HuH-7 (cell line): ENCODE data around the gene KRTAP15-1.

Experiments used
- DNase-seq: peaks from one replicate; pipeline ENCODE4 v3.0.0; 2011; ENCODE audit warnings: low spot score

Gene KRTAP15-1, protein sequence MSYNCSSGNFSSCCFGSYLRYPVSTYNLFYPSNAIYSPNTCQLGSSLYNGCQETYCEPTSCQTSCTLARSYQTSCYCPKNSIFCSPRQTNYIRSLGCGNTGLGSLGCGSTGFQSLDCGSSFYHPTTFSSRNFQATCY

DNA sequence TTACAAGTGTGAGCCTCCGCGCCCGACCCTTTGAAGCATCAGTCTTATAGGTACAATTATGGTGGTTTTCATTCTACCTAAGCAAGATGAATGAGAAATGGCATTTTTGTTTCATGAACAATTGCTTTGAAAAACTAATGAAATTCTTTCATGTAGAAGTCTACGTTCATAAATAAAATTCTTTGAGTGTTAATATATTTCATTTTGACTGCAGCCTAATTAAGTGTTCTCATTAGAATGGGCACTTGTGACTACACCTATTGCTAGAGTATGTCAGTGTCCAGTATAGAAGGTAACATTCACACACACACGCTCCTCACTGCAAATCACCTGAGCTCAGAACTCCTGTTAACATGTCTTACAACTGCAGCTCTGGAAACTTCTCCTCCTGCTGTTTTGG, at the start of gene KRTAP15-1:
Gene KRTAP15-1 (plus strand): TSS at position 301 of the 400 bp plus-strand sequence. CDS start 53 bp downstream, at position 354.
- DNase-seq: no peak

DNA sequence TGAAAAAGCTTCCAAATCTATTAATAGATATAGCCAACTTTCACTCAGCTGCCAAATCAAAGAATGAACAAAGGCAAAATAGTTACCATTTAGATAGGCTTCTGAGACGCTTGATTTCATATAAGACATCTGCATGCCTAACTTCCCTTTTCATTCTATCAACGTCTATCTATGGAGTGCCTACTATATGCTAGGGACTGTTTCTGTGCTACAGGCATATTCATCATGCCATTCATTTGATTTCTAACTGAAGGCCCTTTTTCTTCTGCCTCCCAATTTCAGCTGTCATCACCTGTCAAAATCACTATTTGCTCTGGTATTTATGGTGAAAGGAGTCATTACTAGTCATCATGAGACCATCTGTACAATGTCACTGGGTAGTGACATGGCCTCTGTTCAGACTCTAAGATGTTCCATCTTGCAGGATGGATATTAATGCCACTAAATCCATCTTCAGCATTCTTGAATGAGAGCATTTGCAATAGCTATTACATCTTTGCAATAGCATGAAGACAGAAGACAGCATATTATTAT, 48.5 kb upstream of the KRTAP15-1 start:
- DNase-seq: no peak

DNA sequence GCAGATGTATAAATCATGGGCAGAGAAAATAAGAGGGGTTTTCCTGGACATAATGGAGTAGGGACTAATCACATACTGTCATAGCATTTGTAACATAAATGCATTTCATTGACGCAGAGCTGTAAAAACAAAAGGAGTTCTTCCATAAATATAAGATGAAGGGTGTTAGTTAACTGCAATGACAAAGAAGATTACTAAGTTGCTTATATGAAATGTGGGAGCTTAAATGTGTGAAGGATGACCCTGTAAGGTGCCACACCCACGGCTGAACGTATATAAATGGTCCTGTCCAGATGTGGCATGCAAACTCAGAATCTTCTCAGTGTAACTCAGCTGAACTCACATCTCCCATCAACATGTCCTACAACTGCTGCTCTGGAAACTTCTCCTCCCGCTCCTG, 44.3 kb upstream of the KRTAP15-1 start, which contains the start of gene KRTAP13-1:
Gene KRTAP13-1 (plus strand): TSS at position 301 of the 400 bp plus-strand sequence. CDS start 56 bp downstream, at position 357.
- DNase-seq: no peak

DNA sequence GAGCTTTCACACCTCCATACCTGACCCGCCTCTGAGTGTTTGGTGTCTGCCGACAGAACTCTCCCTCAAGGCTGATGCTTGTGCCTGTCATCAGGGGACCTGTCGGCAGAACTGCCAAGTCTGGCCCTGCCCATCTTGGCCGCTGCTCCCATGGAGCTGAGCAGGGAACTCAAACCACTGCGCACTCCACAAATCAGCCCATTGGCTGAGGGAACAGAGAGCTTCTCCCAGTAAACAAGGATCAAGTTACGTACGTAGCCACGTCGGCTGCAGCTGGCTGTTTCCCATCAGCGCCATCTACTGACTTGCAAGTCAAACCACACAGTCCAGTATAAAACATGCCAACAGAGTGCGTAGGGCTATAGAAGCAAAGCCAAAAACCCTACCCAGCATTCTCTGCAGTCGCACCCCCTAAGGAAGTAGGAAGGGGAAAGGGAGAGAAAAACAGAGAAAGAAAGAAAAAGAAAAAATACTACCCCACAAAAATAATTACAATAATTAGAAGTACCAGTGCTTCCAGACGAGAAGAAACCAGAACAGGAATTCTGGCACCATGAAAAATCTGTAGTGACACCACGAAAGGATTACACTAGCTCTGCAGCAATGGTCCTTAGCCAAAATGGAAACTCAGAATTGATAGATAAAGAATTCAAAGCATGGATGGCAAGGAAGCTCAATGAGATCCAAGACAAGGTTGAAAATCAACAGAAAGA, 31.1 kb upstream of the KRTAP15-1 start:
- DNase-seq: peak; percentile 54

DNA sequence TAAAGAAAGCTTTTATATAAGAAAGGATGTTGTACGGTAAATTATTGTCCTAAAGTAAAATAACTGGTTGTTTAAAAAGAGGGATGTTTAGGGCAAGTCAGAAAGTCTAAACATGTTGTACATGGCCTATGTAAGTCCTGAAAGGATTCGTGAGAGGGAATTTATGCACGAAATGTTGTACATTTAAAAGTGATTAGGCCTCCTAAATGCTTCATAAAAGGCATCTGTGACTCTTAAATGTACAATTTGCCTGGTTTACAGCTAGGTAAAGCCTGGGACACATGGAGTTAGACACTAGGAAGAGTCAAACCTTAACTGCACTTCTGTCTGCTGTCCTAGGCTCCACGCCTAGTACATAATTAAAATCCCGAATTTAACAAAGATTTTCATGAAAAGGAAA, 24.1 kb upstream of the KRTAP15-1 start:
- no peak for DNase-seq

DNA sequence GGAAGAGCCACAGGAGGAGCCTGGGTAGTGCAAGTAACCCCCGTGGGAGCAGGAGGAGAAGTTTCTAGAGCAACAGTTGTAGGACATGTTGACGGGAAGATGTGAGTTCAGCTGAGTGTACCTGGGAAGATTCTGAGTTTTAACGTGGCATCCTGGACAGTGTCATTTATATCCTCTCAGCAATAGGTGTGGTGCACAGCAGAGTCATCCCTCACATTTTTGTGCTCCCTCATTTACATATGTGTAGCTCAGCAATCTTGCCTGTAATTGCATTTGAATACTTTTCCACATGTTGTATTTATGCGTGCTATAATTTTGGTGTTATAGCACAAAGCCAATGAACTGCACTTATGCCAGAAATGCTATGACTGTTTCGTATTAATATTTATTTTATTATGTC, 14.2 kb upstream of the KRTAP15-1 start, which contains the start of gene KRTAP13-3:
Gene KRTAP13-3 (minus strand): TSS at position 101 of the 400 bp plus-strand sequence. CDS start 14 bp downstream, at position 87.
- no peak for DNase-seq

DNA sequence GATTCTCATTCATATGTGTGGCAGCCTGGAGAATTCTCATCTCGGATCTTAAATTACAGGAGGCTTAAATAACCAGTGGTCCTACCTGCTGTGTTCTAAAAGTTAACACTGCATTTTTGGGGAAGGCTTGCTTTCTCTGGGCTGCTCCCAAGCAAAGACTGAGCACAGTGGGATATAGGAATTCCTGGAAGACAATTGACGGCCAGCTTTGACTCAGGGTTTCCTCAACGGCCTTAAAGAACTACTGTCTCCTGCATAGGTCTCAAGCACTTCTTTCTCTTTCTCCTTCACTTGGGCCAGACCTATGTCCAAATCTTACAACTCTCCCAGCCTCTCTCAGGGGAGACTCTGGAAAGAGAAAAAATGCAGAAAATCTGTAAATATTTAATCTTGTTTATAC, 13.3 kb upstream of the KRTAP15-1 start:
- no peak for DNase-seq

DNA sequence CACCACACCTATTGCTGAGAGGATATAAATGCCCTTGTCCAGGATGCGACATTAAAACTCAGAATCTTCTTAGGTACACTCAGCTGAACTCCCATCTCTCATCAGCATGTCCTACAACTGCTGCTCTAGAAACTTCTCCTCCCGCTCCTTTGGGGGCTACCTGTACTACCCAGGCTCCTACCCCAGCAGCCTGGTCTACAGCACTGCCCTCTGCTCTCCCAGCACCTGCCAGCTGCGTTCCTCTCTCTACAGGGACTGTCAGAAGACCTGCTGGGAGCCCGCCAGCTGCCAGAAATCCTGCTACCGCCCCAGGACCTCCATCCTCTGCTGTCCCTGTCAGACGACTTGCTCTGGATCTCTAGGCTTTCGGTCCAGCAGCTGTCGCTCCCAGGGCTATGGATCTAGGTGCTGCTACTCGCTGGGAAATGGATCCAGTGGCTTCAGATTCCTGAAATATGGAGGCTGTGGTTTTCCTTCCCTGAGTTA, 9.9 kb upstream of the KRTAP15-1 start, which contains the start of gene KRTAP13-4:
Gene KRTAP13-4 (plus strand): TSS at position 51 of the 486 bp plus-strand sequence. CDS start 56 bp downstream, at position 107.
- DNase-seq: no peak

DNA sequence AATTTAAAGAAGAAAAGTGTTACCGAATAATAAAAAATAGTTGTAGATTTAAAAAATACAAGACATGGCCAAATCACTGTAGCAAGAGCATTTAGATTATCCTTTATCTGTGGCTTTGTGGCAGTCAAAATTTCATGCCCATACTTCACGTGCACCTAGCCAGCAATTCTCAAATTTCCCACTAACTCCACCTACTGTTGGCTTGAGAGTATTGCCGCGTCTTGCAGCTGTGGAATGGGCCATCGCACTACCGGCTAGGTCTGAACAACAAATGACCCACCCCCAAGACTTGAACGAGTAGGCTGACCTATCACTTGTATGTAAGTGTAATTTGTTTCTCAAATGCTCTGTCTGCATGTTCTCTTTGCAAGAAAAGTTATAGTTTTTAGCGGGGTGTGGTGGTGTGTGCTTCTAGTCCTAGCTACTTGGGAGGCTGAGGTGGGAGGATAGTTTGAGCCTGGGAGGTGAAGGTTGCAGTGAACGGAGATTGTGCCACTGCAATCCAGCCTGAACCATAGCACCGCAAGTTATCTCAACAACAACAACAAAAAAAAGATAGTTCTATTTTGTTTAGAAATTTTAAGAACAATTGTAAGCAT, 5.9 kb upstream of the KRTAP15-1 start:
- peak; percentile 27 for DNase-seq

DNA sequence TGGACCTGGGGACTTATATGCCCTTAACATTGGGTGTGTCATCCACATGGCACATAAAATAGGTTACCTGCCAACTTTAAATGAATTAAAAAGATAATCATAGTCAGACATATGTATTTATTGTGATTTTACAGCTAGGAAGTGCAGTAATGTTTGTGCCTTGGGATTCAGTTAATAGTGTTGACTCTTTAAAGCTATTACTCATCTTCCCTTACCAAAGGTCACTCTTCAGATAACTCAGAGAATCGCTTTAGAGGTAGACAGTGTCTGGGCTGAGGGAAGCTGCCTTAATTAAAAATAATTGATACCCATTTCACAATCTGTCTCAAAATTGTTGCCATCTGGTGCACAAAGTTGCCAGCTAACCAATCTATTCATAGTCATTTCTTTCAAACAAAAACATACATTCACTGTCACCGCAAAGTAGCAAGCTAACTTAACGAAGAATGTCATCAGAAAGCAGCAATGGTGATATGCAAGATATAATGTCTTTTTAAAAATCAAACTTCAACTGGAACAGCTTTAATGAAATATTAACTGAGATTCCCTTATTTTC, 3.0 kb upstream of the KRTAP15-1 start:
- no peak for DNase-seq

DNA sequence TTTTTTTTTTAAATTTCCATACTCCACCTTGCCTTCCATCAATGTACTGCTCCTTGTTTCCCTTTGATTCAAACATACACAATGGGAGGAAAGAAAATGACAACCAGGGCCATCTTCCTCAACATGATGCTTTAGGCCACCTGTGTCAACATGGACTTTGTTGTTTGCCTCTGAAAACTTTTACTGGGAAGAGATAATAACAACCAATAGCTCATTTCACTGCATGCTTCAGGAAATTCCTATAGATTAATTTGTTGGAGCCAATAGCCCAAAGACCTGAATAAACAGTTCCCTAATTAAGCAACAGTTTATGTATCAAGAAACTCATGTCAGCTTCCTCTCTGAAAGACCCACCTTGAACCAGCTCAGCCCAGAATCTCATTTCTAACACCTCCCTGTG, 3.2 kb downstream of the KRTAP15-1 start:
- no peak for DNase-seq

DNA sequence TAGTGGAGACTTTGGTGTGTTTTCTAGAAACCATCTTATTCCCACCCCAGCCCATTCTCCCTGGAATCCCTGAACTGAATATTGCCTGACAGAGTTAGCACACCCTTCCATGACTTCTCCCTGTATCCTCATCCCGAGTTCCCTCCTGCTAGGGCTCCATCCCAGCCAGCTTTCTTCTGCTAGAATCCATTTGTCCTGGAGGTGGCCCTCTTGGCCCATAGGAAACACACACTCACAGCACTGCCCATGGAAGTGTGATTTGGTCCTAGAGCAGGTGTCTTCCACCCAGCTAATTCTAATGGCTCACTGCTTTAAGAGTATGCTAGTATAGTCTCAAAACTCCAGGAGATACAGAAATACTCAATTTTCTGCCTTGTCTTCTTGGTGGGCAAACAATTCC, 4.1 kb downstream of the KRTAP15-1 start:
- peak; percentile 8 for DNase-seq

DNA sequence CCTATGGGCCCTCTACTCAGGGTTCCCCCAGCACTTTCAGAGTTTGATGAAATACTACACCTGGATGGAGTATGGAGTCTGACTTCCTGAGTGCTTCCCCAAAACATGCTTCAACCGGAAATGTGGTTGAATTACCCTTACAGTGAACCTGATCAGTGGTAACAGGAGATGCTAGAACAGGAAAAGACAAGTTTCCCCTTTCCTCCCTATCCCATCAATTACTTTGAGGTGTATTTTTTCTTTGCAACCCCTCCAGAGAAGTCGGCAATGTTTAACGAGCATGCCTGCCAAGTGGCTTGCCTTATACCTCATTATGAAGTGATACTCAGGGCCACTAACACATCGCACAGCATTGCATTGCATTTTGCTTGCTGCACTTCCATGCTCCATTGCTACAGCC, 7.0 kb downstream of the KRTAP15-1 start:
- DNase-seq: no peak

DNA sequence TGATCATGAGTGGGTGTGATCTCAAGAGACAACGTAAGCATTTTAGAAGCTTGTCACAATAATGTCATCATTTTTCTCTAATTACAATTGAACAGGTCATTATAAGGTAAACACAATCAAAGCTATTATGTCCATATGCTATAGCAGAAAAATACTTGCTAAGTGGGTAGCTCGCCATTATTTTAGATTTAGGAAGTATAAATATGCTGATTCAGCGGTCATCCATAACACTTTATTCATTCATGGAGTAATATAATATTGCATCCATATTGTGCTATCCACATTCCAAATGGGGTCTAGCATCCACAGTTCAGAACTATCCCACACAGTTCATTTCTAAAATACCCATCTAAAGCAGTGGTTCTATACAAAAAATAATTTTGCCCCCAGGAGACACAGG, 8.4 kb downstream of the KRTAP15-1 start:
- DNase-seq: no peak

DNA sequence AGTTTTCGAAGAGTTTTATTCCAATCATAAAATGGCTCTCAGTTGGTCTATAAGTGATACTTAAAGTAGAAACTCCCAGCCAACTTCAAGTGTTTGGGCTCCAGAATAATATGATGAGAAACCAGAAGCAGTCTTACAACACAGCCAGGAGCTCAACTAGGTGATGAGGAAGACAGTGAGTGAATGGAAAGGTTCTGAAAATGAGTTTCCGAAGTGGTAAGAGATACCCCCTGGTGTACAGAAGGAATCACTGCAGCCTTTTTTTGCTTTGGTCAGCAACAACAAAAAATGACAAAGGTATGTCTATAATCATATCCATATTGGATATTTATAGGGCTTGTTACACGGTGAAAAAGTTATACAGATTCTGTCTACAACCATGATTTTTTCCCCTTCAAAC, 23.6 kb downstream of the KRTAP15-1 start:
- DNase-seq: no peak

DNA sequence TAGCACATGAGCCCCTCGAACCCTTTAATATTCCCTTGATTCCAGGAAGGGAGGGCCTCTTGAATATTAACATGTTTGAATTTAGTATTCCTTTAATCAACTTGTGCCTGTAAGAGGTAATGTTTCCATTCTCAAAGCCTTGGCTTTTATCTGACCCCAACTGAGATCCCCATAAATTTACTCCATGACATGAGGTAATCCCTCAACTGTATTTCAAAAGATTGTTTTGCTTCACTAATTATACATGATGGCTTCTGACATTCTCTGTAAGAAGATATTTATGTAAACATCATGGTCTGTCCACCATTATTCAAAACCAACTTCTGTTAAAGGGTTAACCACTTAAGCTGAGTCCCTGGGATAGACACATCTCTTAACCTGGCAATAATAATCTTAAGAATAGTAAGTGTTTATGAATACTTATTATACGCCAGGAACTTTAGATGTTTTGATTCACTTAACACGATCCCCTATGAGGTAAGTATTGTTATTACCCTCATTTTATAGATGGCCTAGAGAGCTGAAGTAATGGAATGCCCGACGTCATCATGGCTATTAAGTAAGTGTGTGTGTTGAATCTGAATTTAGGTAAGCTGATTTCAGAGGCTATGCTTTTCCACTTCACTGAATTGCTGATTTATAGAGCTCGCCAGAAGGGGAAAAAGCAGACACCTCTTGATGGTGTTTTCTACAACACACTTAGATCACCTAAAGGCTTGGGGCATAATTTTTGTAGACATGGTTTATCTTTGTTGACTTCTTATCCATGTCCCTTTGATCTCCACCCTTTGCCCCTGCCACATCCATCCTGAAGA, 29.0 kb downstream of the KRTAP15-1 start:
- no peak for DNase-seq

DNA sequence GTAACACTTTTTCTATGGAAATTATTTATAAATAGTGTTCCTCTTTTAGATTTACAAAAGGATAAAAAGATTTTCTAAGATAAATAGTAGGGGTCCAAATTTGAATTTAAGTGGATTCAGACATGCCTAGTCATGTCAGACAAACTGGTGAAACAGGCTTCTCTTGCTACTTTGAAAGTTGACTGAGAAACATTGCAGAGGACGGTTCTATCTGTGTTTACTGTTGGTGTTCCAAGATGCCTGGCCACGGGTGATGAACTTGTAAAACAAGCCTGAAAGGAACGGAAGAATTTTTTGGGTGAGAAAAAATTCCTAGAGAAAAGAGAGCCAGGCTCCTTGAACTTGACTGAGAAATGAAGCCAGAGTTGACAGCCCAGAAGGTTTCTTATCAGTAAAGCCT, 37.9 kb downstream of the KRTAP15-1 start:
- DNase-seq: no peak

DNA sequence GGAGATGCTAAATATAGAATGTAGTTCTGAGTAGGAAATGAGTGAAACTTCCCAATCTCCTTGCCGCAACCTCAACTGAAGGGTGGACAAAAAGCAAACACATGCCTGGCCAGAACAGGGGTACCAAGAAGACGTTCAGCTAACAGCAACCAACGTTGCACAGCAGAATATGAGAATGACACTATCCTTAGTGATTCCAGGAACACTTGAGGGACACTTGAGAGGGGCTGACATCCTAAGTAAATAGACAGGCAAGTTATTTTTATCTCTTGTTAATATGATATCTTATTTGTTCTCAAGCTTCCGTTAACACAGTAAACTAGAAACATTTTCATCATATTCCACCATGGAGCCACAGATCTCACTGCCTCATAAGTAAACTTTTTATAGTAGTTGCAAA, 39.2 kb downstream of the KRTAP15-1 start:
- DNase-seq: no peak

DNA sequence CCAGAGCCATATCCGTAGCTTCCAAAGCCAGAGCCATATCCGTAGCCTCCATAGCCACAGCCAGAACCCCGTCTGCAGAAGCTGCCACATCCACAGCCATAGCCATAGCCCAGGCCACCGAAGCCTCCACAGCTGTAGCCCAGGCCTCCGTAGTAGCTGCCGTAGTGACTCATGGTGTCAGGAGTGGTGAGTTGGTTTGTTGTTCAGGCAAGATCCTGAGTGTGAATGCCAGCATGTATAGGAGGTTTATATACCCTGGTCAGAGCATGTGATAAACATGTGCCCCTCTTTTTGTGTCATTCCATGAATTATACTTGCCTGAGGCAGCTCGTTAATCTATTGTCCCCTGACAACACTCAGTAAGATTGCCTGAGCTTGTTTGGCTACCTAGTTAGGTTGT, 40.1 kb downstream of the KRTAP15-1 start, which contains the start of gene KRTAP19-1:
Gene KRTAP19-1 (minus strand): TSS at position 223 of the 400 bp plus-strand sequence. CDS start 50 bp downstream, at position 173.
- no peak for DNase-seq

DNA sequence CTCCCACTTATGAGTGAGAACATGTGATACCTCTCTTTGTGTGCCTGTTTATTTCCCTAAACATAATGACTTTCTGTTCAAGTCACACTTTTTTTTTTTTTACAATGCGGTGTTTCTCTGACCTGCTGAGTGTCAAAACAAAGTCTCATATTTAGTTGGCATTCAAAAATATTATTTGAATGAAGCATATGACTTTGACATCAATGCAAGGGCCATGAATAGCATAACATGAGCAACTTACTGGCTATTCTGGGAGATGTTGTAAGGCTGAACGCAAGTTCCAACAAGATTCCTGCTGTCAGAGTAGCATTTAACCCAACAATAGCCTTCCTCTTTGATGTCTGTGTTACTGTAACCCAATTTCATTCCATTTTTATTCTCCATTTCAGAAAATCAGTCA, 42.1 kb downstream of the KRTAP15-1 start:
- DNase-seq: no peak

DNA sequence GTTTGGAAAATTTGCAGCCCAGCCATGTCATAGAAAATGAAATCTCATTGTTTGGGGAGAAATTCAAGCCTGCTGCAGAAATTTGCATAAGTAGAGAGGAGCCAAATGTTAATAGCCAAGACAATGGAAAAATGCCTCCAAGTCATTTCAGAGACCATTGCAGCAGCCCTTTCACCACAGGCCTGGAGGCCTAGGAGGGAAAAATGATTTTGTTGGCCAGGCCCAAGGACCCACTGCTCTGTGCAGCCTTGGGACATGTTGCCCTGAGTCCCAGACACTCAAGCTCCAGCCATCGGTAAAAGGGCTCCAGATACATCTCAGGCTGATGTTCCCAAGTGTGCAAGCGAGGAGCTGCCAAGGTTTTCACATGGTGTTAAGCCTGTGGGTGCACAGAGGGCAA, 46.1 kb downstream of the KRTAP15-1 start:
- DNase-seq: no peak
